Measurements from ENCODE around the gene ABHD3.

The ABHD3 gene

GRCh38 chr18:21638822-21639221 lies 65.8 kb downstream of the ABHD3 start:
- no peak overlapping the region for H3K9ac ChIP-seq
- H3K4me1 ChIP-seq (ENCODE audit: low read depth, poor library complexity, severe bottlenecking): no peaks in the 10 kb centered on the region
- no peaks in the 10 kb centered on the region for H3K79me2 ChIP-seq (ENCODE audit: insufficient read depth, low read depth)
- no peaks in the 10 kb centered on the region for H3K27me3 ChIP-seq (ENCODE audit: insufficient read depth, low read depth)
- H2AFZ ChIP-seq (ENCODE audit: low read depth): no peak overlapping the region
- no peaks in the 10 kb centered on the region for H4K20me1 ChIP-seq (ENCODE audit: insufficient read depth)
- no peak for TF ChIP-seq CTCF (conservative IDR thresholded peaks at IDR 0.05; ENCODE audit: low read depth, low read length)
- no peaks in the 10 kb centered on the region for H3K36me3 ChIP-seq (ENCODE audit: insufficient read depth)
- no peak overlapping the region for H3K4me2 ChIP-seq
- H3K4me3 ChIP-seq (IDR thresholded peaks at IDR 0.05; ENCODE audit: insufficient read depth, low read depth, low read length): no peak overlapping the region
- no peak overlapping the region for H3K27ac ChIP-seq

GRCh38 chr18:21636769-21637168 lies 67.8 kb downstream of the ABHD3 start:
- no peaks in the 10 kb centered on the region for H3K27me3 ChIP-seq (ENCODE audit: insufficient read depth, low read depth)
- H2AFZ ChIP-seq (ENCODE audit: low read depth): no peak overlapping the region
- TF ChIP-seq CTCF (conservative IDR thresholded peaks at IDR 0.05; ENCODE audit: low read depth, low read length): no peak
- no peak overlapping the region for H3K4me2 ChIP-seq
- no peaks in the 10 kb centered on the region for H3K4me1 ChIP-seq (ENCODE audit: low read depth, poor library complexity, severe bottlenecking)
- H3K4me3 ChIP-seq (IDR thresholded peaks at IDR 0.05; ENCODE audit: insufficient read depth, low read depth, low read length): no peak overlapping the region
- no peaks in the 10 kb centered on the region for H3K79me2 ChIP-seq (ENCODE audit: insufficient read depth, low read depth)
- no peaks in the 10 kb centered on the region for H4K20me1 ChIP-seq (ENCODE audit: insufficient read depth)
- no peak overlapping the region for H3K9ac ChIP-seq
- no peaks in the 10 kb centered on the region for H3K36me3 ChIP-seq (ENCODE audit: insufficient read depth)
- H3K27ac ChIP-seq: no peak overlapping the region

GRCh38 chr18:21634588-21635199 lies 69.9 kb downstream of the ABHD3 start:
- H4K20me1 ChIP-seq (ENCODE audit: insufficient read depth): no peaks in the 10 kb centered on the region
- TF ChIP-seq CTCF (conservative IDR thresholded peaks at IDR 0.05; ENCODE audit: low read depth, low read length): no peak
- no peaks in the 10 kb centered on the region for H3K79me2 ChIP-seq (ENCODE audit: insufficient read depth, low read depth)
- no peak overlapping the region for H3K4me2 ChIP-seq
- 0 out of 2 replicates have a peak, but pooled peaks cover 3% of the 10 kb centered on the region for H3K36me3 ChIP-seq (ENCODE audit: insufficient read depth)
- H2AFZ ChIP-seq (ENCODE audit: low read depth): no peak overlapping the region
- H3K4me3 ChIP-seq (IDR thresholded peaks at IDR 0.05; ENCODE audit: insufficient read depth, low read depth, low read length): no peak overlapping the region
- H3K27me3 ChIP-seq (ENCODE audit: insufficient read depth, low read depth): no peaks in the 10 kb centered on the region
- no peaks in the 10 kb centered on the region for H3K4me1 ChIP-seq (ENCODE audit: low read depth, poor library complexity, severe bottlenecking)
- H3K9ac ChIP-seq: no peak overlapping the region
- no peak overlapping the region for H3K27ac ChIP-seq

GRCh38 chr18:21632393-21632792 lies 72.2 kb downstream of the ABHD3 start:
- no peak overlapping the region for H3K9ac ChIP-seq
- H4K20me1 ChIP-seq (ENCODE audit: insufficient read depth): no peaks in the 10 kb centered on the region
- no peak overlapping the region for H3K4me3 ChIP-seq (IDR thresholded peaks at IDR 0.05; ENCODE audit: insufficient read depth, low read depth, low read length)
- no peak for TF ChIP-seq CTCF (conservative IDR thresholded peaks at IDR 0.05; ENCODE audit: low read depth, low read length)
- H3K79me2 ChIP-seq (ENCODE audit: insufficient read depth, low read depth): peaks cover 10% of the 10 kb centered on the region; the same call in 1 of the 2 replicates
- H3K4me1 ChIP-seq (ENCODE audit: low read depth, poor library complexity, severe bottlenecking): no peaks in the 10 kb centered on the region
- H2AFZ ChIP-seq (ENCODE audit: low read depth): no peak overlapping the region
- H3K4me2 ChIP-seq: no peak overlapping the region
- no peaks in the 10 kb centered on the region for H3K27me3 ChIP-seq (ENCODE audit: insufficient read depth, low read depth)
- H3K27ac ChIP-seq: no peak overlapping the region
- H3K36me3 ChIP-seq (ENCODE audit: insufficient read depth): peaks cover 15% of the 10 kb centered on the region; the same call in 1 of the 2 replicates
